Heart left ventricle (tissue), 16 donors: ENCODE data around the gene TOPBP1. TPM values are rescaled to one million over a fixed set of nuclear protein-coding genes. Genes with fewer than 3 reads are reported as not detected.
"Not testable (repeated sequence)": the region's sequence is repeated elsewhere in the genome, so short reads cannot be mapped to it uniquely, and the experiment has no call there.

Source experiments
- ATAC-seq, 4 donors: fragments of 200-7000 bp; cut with Tn5 transposase; one replicate each; pipeline ENCODE4 v1.9.1; 2020 to 2022; ENCODE audit warnings: moderate library complexity in 4 of 4, mild to moderate bottlenecking in 3 of 4, moderate number of reproducible peaks in 1 of 4
- DNase-seq, 5 donors: peaks; one replicate each; pipeline ENCODE4 v3.0.0-alpha.2; 2020
- H3K27ac ChIP-seq, 12 donors: fragments of 200-600 bp; sonication (generic) in 4 of 12; one replicate each; pipeline versions ENCODE4 v1.5.0 to v1.8.0; 2016 to 2022; ENCODE audit warnings: mild to moderate bottlenecking in 2 of 12
- H3K27me3 ChIP-seq, 9 donors: fragments of 200-600 bp; sonication (generic) in 2 of 9; one replicate each; pipeline versions ENCODE4 v1.5.1 to v1.8.0; 2016 to 2022; ENCODE audit warnings: mild to moderate bottlenecking in 3 of 9
- H3K36me3 ChIP-seq, 9 donors: fragments of 200-600 bp; sonication (generic) in 2 of 9; one replicate each; pipeline versions ENCODE4 v1.5.0 to v1.8.0; 2018 to 2022; ENCODE audit warnings: mild to moderate bottlenecking in 2 of 9
- H3K4me1 ChIP-seq, 12 donors: fragments of 200-600 bp; sonication (generic) in 4 of 12; one replicate each; pipeline versions ENCODE4 v1.5.0 to v1.8.0; 2016 to 2022; ENCODE audit warnings: mild to moderate bottlenecking in 3 of 12
- H3K4me3 ChIP-seq, 12 donors: fragments of 200-600 bp; sonication (generic) in 4 of 12; one replicate each; pipeline versions ENCODE4 v1.5.0 to v1.8.0; 2017 to 2022; ENCODE audit warnings: mild to moderate bottlenecking in 9 of 12, moderate library complexity in 4 of 12
- H3K9me3 ChIP-seq, 12 donors: fragments of 200-600 bp; sonication (generic) in 4 of 12; one replicate each; pipeline versions ENCODE4 v1.5.0 to v1.8.0; 2016 to 2022; ENCODE audit warnings: mild to moderate bottlenecking in 1 of 12
- POLR2A ChIP-seq, 2 donors: fragments of 450-650 bp; IDR thresholded peaks; one replicate each; pipeline ENCODE4 v1.6.1; 2017; ENCODE audit warnings: antibody characterized with exemption in 2 of 2, mild to moderate bottlenecking in 2 of 2, moderate library complexity in 2 of 2
- WGBS, 4 donors: extraction: QIAGEN DNeasy Blood & Tissue Kit in 2 of 4; methylation state at CpG; one replicate each; pipeline versions ENCODE4 v1.1.5 to v1.1.7; 2013 to 2018; 5-methylcytosine and 5-hydroxymethylcytosine counted together
- intact Hi-C, 10 donors: fragments of 100-400 bp; cut with DNase I; formaldehyde crosslinking; loops; one replicate each; pipeline versions ENCODE4 v1.11.1 to v1.14.2; 2022
- polyA plus RNA-seq, 2 donors: library from polyadenylated mRNA; stranded (reverse); fragments of 200-250 nt; gene quantifications; one replicate each; pipeline ENCODE4 v1.2.3, GENCODE V29; 2013
- total RNA-seq, 9 donors: library from RNA; depleted of rRNA in 2 of 9; stranded (reverse); fragments of >200 nt in 2 of 9; fragmentation: NEBNext Ultra II Directional in 3 of 9; extraction: Animal tissue kit (Norgen Biotek cat#: 25700) in 3 of 9; gene quantifications; one replicate each; pipeline versions ENCODE4 v1.1.0 to v1.2.4, GENCODE V29; 2016 to 2023
- TF ChIP-seq, protein P1 (sequence below), 12 donors: fragments of 200-600 bp; sonication (generic) in 4 of 12; IDR thresholded peaks; one replicate each; pipeline versions ENCODE4 v1.5.0 to v1.8.0; 2018 to 2022; ENCODE audit warnings: antibody characterized with exemption in 12 of 12, mild to moderate bottlenecking in 5 of 12
- donor health status: ischemic (EF 13 %, LVEDD 7.1; RV severe dilation, severe dysfunction).
- donor health status: healthy with polysubstance abuse.
- donor health status: DM: no; HTN: yes; CAD: no.
- donor health status: DM: no; HTN: no; CAD: no.
- donor health status: ischemic (EF 25% LVEDD 6.9; RV normal size, moderate dysfunction).
- donor health status: ischemic (EF 25% LVEDD 5.7; RV mildly dilated, moderate dysfunction).
- donor health status: healthy.
- donor health status: DM: yes; HTN: yes; CAD: no.
- donor health status: ischemic (EF 35%, LVEDD 5.7; RV mildly dilated, moderate dysfunction).
- donor health status: nonischemic (EF 11% LVEDD 7.7; RV severe dilation, severe dysfunction).
- donor health status: DM: yes; HTN: yes; CAD: no.
- donor health status: PGD.
- donor health status: ischemic (EF 29% LVEDD 5.4; RV normal size, mild dysfunction).
- donor health status: nonischemic (EF 23%, LVEDD 6.1; RV moderate dilation, normal function).

The TOPBP1 gene
- total and polyA plus RNA-seq, 11 donors, result 2.6 to 18.3 (median 11.7) TPM

DNA sequence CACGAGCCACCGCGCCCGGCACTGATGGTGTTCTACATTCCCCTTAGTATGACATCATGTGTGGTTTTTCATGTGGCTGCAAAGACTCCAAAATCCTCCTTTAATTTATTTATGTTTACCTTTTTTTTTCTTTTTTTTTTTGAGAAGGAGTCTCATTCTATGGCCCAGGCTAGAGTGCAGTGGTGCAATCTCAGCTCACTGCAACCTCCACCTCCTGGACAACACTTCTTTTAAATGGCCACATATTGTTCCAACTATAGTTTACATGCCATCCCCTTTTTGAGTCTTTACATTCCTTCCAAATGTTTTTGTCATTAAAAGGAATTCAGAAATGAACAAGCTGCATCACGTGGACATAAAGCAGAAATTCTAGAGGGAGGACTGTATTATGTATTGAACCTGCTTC, 98.6 kb downstream of the TOPBP1 start:
- Histone ChIP-seq H3K9me3 (peaks cover 0 to 17% (median 4%) of the 10 kb centered on the region in 12 donors), H3K36me3 (no peaks in the 10 kb centered on the region), H3K27ac (no peak overlapping the region), H3K4me3 (no peak overlapping the region), H3K4me1 (peaks cover 0 to 10% (median 0%) of the 10 kb centered on the region in 12 donors), H3K27me3 (no peaks in the 10 kb centered on the region)
- WGBS, 4 donors, result 74 to 82% (median 81%) methylated on average over 5 of the region's 5 CpGs
- TF ChIP-seq POLR2A (IDR thresholded peaks at IDR 0.05), result no peak
- ATAC-seq (no peak), DNase-seq (no peak)
- intact Hi-C loops, result loop anchor here in 1 of 10 donors (10.0 kb wide), 1 partner anchor 58 kb away; no protein-coding TSS in a partner anchor

DNA sequence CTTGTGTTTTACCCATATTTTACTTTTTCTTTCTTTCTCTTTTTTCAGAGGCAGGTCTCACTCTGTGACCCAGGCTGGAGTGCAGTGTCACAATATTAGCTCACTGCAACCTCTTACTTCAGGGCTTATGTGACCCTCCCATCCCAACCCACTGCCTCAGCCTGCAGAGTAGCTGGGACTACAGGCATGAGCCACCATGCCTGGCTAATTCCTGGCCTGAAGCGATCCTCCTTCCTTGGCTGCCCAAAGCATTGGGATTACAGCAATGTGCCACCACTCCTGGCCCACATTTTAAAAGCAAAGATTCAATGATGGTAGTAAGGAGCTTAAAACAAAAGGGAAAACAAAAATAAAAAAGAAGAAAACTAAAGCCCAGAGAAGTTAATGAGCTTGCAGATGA, 99.4 kb downstream of the TOPBP1 start:
- Histone ChIP-seq H3K4me1 (peaks cover 0 to 7% (median 0%) of the 10 kb centered on the region in 12 donors), H3K9me3 (peaks cover 0 to 17% (median 4%) of the 10 kb centered on the region in 12 donors), H3K27ac (no peak overlapping the region), H3K4me3 (no peak overlapping the region), H3K36me3 (no peaks in the 10 kb centered on the region), H3K27me3 (no peaks in the 10 kb centered on the region)
- no peak for DNase-seq
- intact Hi-C loops, result loop anchor here in 1 of 10 donors (10.0 kb wide), 1 partner anchor 58 kb away; no protein-coding TSS in a partner anchor
- no peak for ATAC-seq
- TF ChIP-seq, protein P1, sequence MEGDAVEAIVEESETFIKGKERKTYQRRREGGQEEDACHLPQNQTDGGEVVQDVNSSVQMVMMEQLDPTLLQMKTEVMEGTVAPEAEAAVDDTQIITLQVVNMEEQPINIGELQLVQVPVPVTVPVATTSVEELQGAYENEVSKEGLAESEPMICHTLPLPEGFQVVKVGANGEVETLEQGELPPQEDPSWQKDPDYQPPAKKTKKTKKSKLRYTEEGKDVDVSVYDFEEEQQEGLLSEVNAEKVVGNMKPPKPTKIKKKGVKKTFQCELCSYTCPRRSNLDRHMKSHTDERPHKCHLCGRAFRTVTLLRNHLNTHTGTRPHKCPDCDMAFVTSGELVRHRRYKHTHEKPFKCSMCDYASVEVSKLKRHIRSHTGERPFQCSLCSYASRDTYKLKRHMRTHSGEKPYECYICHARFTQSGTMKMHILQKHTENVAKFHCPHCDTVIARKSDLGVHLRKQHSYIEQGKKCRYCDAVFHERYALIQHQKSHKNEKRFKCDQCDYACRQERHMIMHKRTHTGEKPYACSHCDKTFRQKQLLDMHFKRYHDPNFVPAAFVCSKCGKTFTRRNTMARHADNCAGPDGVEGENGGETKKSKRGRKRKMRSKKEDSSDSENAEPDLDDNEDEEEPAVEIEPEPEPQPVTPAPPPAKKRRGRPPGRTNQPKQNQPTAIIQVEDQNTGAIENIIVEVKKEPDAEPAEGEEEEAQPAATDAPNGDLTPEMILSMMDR (IDR thresholded peaks at IDR 0.05), result no peak
- TF ChIP-seq POLR2A (IDR thresholded peaks at IDR 0.05), result no peak
- 86 to 100% (median 99%) methylated on average over 1 of the region's 1 CpG for WGBS, 4 donors

DNA sequence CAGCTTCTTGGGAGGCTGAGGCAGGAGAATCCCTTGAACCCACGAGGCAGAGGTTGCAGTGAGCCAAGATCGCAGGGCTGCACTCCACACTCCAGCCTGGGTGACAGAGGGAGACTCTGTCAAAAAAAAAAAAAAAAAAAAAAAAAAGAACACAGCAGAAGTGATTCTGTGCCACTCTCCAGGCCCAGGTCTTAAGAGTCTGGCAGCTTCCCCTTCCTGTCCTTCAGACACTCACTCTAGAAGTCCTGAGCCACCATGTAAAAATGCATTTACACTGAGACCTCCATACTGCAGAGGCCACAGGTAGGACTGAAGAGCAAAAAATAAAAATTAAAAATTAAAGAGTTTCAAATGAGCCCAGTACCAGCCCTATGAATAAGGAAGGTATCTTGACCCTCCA, 100.1 kb downstream of the TOPBP1 start:
- ATAC-seq (no peak), DNase-seq (no peak)
- peaks cover 0 to 7% (median 0%) of the 10 kb centered on the region in 12 donors for H3K4me1 ChIP-seq
- H3K9me3 ChIP-seq, result peaks cover 0 to 17% (median 4%) of the 10 kb centered on the region in 12 donors
- WGBS, 4 donors, result 74 to 91% (median 86%) methylated on average over 2 of the region's 2 CpGs
- intact Hi-C loops, result loop anchor here in 1 of 10 donors (10.0 kb wide), 1 partner anchor 57 kb away; no protein-coding TSS in a partner anchor
- H3K4me3 ChIP-seq, result no peak overlapping the region
- no peaks in the 10 kb centered on the region for H3K27me3 ChIP-seq
- H3K27ac ChIP-seq, result no peak overlapping the region
- no peaks in the 10 kb centered on the region for H3K36me3 ChIP-seq
- TF ChIP-seq, protein P1 (IDR thresholded peaks at IDR 0.05), result no peak
- TF ChIP-seq POLR2A (IDR thresholded peaks at IDR 0.05), result no peak

DNA sequence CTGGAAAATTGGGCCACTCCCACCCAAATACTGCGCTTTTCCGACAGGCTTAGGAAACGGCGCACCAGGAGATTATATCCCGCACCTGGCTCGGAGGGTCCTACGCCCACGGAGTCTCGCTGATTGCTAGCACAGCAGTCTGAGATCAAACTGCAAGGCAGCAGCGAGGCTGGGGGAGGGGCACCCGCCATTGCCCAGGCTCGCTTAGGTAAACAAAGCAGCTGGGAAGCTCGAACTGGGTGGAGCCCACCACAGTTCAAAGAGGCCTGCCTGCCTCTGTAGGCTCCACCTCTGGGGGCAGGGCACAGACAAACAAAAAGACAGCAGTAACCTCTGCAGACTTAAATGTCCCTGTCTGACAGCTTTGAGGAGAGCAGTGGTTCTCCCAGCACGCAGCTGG, 110.2 kb downstream of the TOPBP1 start:
- intact Hi-C loops, H3K27me3 ChIP-seq, DNase-seq, H3K36me3 ChIP-seq, H3K4me3 ChIP-seq, H3K9me3 ChIP-seq, ATAC-seq, H3K27ac ChIP-seq: not testable (repeated sequence)
- peaks cover 0 to 18% (median 12%) of the 10 kb centered on the region in 12 donors for H3K4me1 ChIP-seq
- 93 to 98% (median 96%) methylated on average over 12 of the region's 14 CpGs; no CpG with 5 or more reads in 1 of the 4 donors for WGBS, 4 donors

Other genes starting within 250 kb of the TOPBP1 start
- gene CDV3, start 88.3 kb downstream of the TOPBP1 start, total RNA-seq, result 100 to 1,000 TPM in 8 of 9 donors, 10 to 100 TPM in 1; 97.0 to 221 (median 160) TPM
- 100 to 1,000 TPM in 1 of 2 donors, 10 to 100 TPM in 1; 30.5 to 163 TPM for gene CDV3, start 88.3 kb downstream of the TOPBP1 start, polyA plus RNA-seq
- gene TF, start 84.5 kb upstream of the TOPBP1 start, total RNA-seq, result 10 to 100 TPM in 1 of 9 donors, 1 to 10 TPM in 6, under 1 TPM in 1, not detected in 1; 0.86 to 76.0 (median 2.4) TPM
- 1 to 10 TPM; 1.9 to 3.8 TPM for gene TF, start 84.5 kb upstream of the TOPBP1 start, polyA plus RNA-seq
- gene SRPRB, start 143.9 kb upstream of the TOPBP1 start, total RNA-seq, result 10 to 100 TPM; 13.7 to 35.9 (median 24.9) TPM
- 10 to 100 TPM; 13.3 to 55.0 TPM for gene SRPRB, start 143.9 kb upstream of the TOPBP1 start, polyA plus RNA-seq
- gene RAB6B, start 233.9 kb upstream of the TOPBP1 start, total RNA-seq, result 10 to 100 TPM; 12.4 to 57.2 (median 44.6) TPM
- 10 to 100 TPM; 15.4 to 23.5 TPM for gene RAB6B, start 233.9 kb upstream of the TOPBP1 start, polyA plus RNA-seq